B cell (primary cell): ENCODE data around the gene CTNNA2. TPM values are rescaled to one million over a fixed set of nuclear protein-coding genes. Genes with fewer than 3 reads are reported as not detected.

Experiments
- ATAC-seq: fragments of 200-7000 bp; cut with Tn5 transposase; one replicate; pipeline ENCODE4 v1.10.0; 2021; ENCODE audit warnings: low read depth, mild to moderate bottlenecking, moderate number of reproducible peaks, moderate library complexity
- CTCF ChIA-PET: fragments of 350-600 bp; sonication (Branson Sonifier 250); formaldehyde crosslinking; loops from one replicate; lab custom pipeline; 2021; ENCODE audit warnings: antibody characterized with exemption, inconsistent platforms; lab: Charles Lee
- POLR2A ChIA-PET: fragments of 350-600 bp; sonication (Branson Sonifier 250); formaldehyde crosslinking; loops from one replicate; lab custom pipeline; 2021; ENCODE audit warnings: antibody characterized with exemption; lab: Charles Lee
- DNase-seq: peaks from one replicate; pipeline ENCODE4 v3.0.0; 2013
- H2AFZ ChIP-seq: 2 replicates; pipeline ENCODE4 v1.6.1; 2012; ENCODE audit warnings: mild to moderate bottlenecking, low read depth, low read length; ENCODE audit not compliant: insufficient read depth, poor library complexity, severe bottlenecking
- H3K27ac ChIP-seq, 2 donors: 1 replicate in 1 of 2; 2 replicates in 1 of 2; pipeline ENCODE4 v1.5.1; 2012 to 2013; ENCODE audit warnings: low read length in 2 of 2, mild to moderate bottlenecking in 2 of 2, moderate library complexity in 1 of 2
- H3K27me3 ChIP-seq, 4 experiments: fragments of 200-600 bp in 1 of 4; sonication (generic) in 1 of 4; replicated peaks in 1 of 4; 1 replicate in 2 of 4; 2 replicates in 2 of 4; pipeline versions ENCODE4 v1.6.1 to v1.7.0; 2013 to 2016; ENCODE audit warnings: low read length in 3 of 4, mild to moderate bottlenecking in 2 of 4, mixed read lengths in 1 of 4, moderate library complexity in 1 of 4; ENCODE audit not compliant: insufficient read depth in 4 of 4, control insufficient read depth in 3 of 4; ENCODE audit errors: control extremely low read depth in 1 of 4
- H3K36me3 ChIP-seq, 2 experiments: replicated peaks in 1 of 2; 1 replicate in 1 of 2; 2 replicates in 1 of 2; pipeline versions ENCODE4 v1.6.1 to v1.7.1; 2013; ENCODE audit warnings: low read length in 1 of 2; ENCODE audit not compliant: insufficient read depth in 2 of 2, control insufficient read depth in 1 of 2; ENCODE audit errors: control extremely low read depth in 1 of 2, extremely low read depth in 1 of 2
- H3K4me1 ChIP-seq, 2 donors: fragments of 200-600 bp in 1 of 2; sonication (generic) in 1 of 2; 1 replicate in 1 of 2; 2 replicates in 1 of 2; pipeline versions ENCODE4 v1.5.1 to v1.6.1; 2013 to 2017; ENCODE audit warnings: low read length in 2 of 2; ENCODE audit not compliant: control insufficient read depth in 2 of 2, insufficient read depth in 2 of 2
- H3K4me2 ChIP-seq: replicated peaks from 2 replicates; pipeline ENCODE3; 2012; ENCODE audit warnings: mild to moderate bottlenecking, low read depth, low read length; ENCODE audit not compliant: poor library complexity, severe bottlenecking
- H3K4me3 ChIP-seq, 5 experiments: fragments of 200-600 bp in 1 of 5; sonication (generic) in 1 of 5; 1 replicate in 3 of 5; 2 replicates in 2 of 5; pipeline versions ENCODE4 v1.5.1 to v1.7.0; 2011 to 2016; ENCODE audit warnings: low read length in 4 of 5, mild to moderate bottlenecking in 4 of 5, low read depth in 2 of 5, control low read depth in 1 of 5, moderate library complexity in 1 of 5; ENCODE audit not compliant: insufficient read depth in 1 of 5; ENCODE audit errors: control extremely low read depth in 1 of 5, extremely low read depth in 1 of 5
- H3K79me2 ChIP-seq: fragments of 200-600 bp; sonication (generic); one replicate; pipeline ENCODE4 v1.6.0; 2016; ENCODE audit warnings: low read length; ENCODE audit not compliant: control insufficient read depth, insufficient read depth
- H3K9ac ChIP-seq: fragments of 200-600 bp; sonication (generic); 2 replicates; pipeline ENCODE4 v1.6.1; 2017; ENCODE audit warnings: mild to moderate bottlenecking, low read length, moderate library complexity
- H3K9me3 ChIP-seq, 3 donors: one replicate each; pipeline versions ENCODE4 v1.6.1 to v1.7.1; 2013; ENCODE audit warnings: low read length in 2 of 3; ENCODE audit not compliant: control insufficient read depth in 2 of 3, insufficient read depth in 1 of 3; ENCODE audit errors: control extremely low read depth in 1 of 3
- H4K20me1 ChIP-seq: 2 replicates; pipeline ENCODE4 v1.6.0; 2012; ENCODE audit warnings: mild to moderate bottlenecking, low read length; ENCODE audit not compliant: insufficient read depth, control insufficient read depth, poor library complexity, severe bottlenecking
- H3K27ac Mint-ChIP-seq: one replicate; pipeline ENCODE4 v1.8.0; 2021; ENCODE audit warnings: mixed read lengths
- H3K27me3 Mint-ChIP-seq: one replicate; pipeline ENCODE4 v1.8.0; 2021; ENCODE audit warnings: mixed read lengths
- H3K4me1 Mint-ChIP-seq: one replicate; pipeline ENCODE4 v1.8.0; 2021; ENCODE audit warnings: mixed read lengths
- H3K4me3 Mint-ChIP-seq: one replicate; pipeline ENCODE4 v1.8.0; 2021; ENCODE audit warnings: mixed read lengths
- H3K9me3 Mint-ChIP-seq: one replicate; pipeline ENCODE4 v1.8.0; 2022; ENCODE audit warnings: mixed read lengths; ENCODE audit not compliant: insufficient read depth
- CTCF ChIP-seq: fragments of 200-600 bp; IDR thresholded peaks from one replicate; pipeline ENCODE4 v1.8.0; 2022; ENCODE audit warnings: antibody characterized with exemption, mild to moderate bottlenecking
- EZH2 ChIP-seq: IDR thresholded peaks from 2 replicates; pipeline ENCODE4 v1.6.1; 2012; ENCODE audit warnings: borderline replicate concordance, low read depth, mild to moderate bottlenecking, moderate library complexity, low read length; ENCODE audit not compliant: insufficient read depth, poor library complexity, severe bottlenecking
- WGBS: methylation state at CpG from one replicate; pipeline ENCODE4 v1.1.5; 2013; ENCODE audit warnings: missing lambda C conversion rate; ENCODE audit not compliant: insufficient coverage; 5-methylcytosine and 5-hydroxymethylcytosine counted together
- intact Hi-C: fragments of 100-400 bp; cut with micrococcal nuclease; formaldehyde crosslinking; loops from one replicate; pipeline ENCODE4 v1.10.0; 2022
- polyA plus RNA-seq: library from polyadenylated mRNA; depleted of rRNA; stranded (reverse); fragments of >200 nt; gene quantifications from 2 replicates; pipeline ENCODE4 v1.2.3, GENCODE V29; 2012
- total RNA-seq, 2 donors: library from RNA; stranded (reverse); fragments of 120-200 nt in 1 of 2; gene quantifications; 1 replicate in 1 of 2; 2 replicates in 1 of 2; pipeline versions ENCODE4 v1.2.3 to v1.2.4, GENCODE V29; 2013 to 2022

CTNNA2 gene
- total and polyA plus RNA-seq, 2 donors (not counting 1 experiment from before 2014, with no cell fraction given): not detected

GRCh38 chr2:79734518-79734917 lies 221.7 kb downstream of the CTNNA2 start:
- Histone ChIP-seq H3K9ac (no peak overlapping the region), H4K20me1 (no peaks in the 10 kb centered on the region), H3K79me2 (no peaks in the 10 kb centered on the region), H3K27me3 (no peaks in the 10 kb centered on the region), H3K4me2 (no peak overlapping the region), H3K36me3 (no peaks in the 10 kb centered on the region), H3K4me3 (no peak overlapping the region), H3K27ac (no peak overlapping the region), H2AFZ (no peak overlapping the region), H3K9me3 (no peaks in the 10 kb centered on the region), H3K4me1 (no peaks in the 10 kb centered on the region)
- DNase-seq (no peak), ATAC-seq (no peak)
- TF ChIP-seq CTCF (no peak), EZH2 (no peak)
- Mint-ChIP-seq H3K27me3 (no peaks in the 10 kb centered on the region), H3K4me1 (no peaks in the 10 kb centered on the region), H3K9me3 (no peaks in the 10 kb centered on the region), H3K4me3 (no peak overlapping the region), H3K27ac (no peak overlapping the region)
- WGBS: no CpG with 5 or more reads among the region's 1 CpG
- ChIA-PET CTCF (no interaction called here), POLR2A (no interaction called here)
- intact Hi-C loops: no loop called here

- H3K27ac ChIP-seq: no peak overlapping the region
- no peaks in the 10 kb centered on the region for H3K79me2 ChIP-seq
- H4K20me1 ChIP-seq: no peaks in the 10 kb centered on the region
- no peaks in the 10 kb centered on the region for H3K4me1 Mint-ChIP-seq
- no peak for TF ChIP-seq EZH2
- no peak for TF ChIP-seq CTCF
- WGBS: 94% methylated on average over 2 of the region's 6 CpGs
- no peak for DNase-seq
- H3K9me3 Mint-ChIP-seq: peaks cover 7% of the 10 kb centered on the region
- CTCF ChIA-PET: no interaction called here
- H3K27ac Mint-ChIP-seq: no peak overlapping the region
- H3K4me2 ChIP-seq: no peak overlapping the region
- no peaks in the 10 kb centered on the region for H3K9me3 ChIP-seq
- no peaks in the 10 kb centered on the region for H3K36me3 ChIP-seq
- H3K27me3 ChIP-seq: no peaks in the 10 kb centered on the region
- no peak overlapping the region for H3K4me3 Mint-ChIP-seq
- intact Hi-C loops: no loop called here
- H3K9ac ChIP-seq: no peak overlapping the region
- H3K4me1 ChIP-seq: no peaks in the 10 kb centered on the region
- H2AFZ ChIP-seq: no peak overlapping the region
- POLR2A ChIA-PET: no interaction called here
- ATAC-seq: no peak
- no peaks in the 10 kb centered on the region for H3K27me3 Mint-ChIP-seq
- H3K4me3 ChIP-seq: no peak overlapping the region
Measured at GRCh38 chr2:79740879-79741443, 228.1 kb downstream of the CTNNA2 start.
